ENCODE data around the gene GTF2IRD1. TPM values are rescaled to one million over a fixed set of nuclear protein-coding genes. Genes with fewer than 3 reads are reported as not detected.

GTF2IRD1 gene
- total RNA-seq (10 to 100 TPM; 22.4 to 24.7 TPM), polyA plus RNA-seq (ENCODE audit: insufficient read depth, low read depth, low replicate concordance) (15.1 TPM)
- long read RNA-seq, donor 1, partial matches to known transcripts: 0 of 4 reads
- long read RNA-seq, donor 1, other reads (novel, unspliced or antisense): 0 of 4 reads
- long read RNA-seq, donor 2, partial matches to known transcripts: 0 of 2 reads
- long read RNA-seq, donor 2, other reads (novel, unspliced or antisense): 0 of 2 reads

- Histone ChIP-seq H3K4me3 (peak within 1 kb of the TSS; percentile 70 to 89), H3K36me3 (ENCODE audit: low read depth, missing control alignments) (no peaks in the 10 kb centered on the region), H3K27ac (peak within 1 kb of the TSS; percentile 87 to 92), H3K4me1 (peaks cover 23% of the 10 kb centered on the region), H3K9me3 (no peaks in the 10 kb centered on the region), H3K27me3 (no peaks in the 10 kb centered on the region)
- WGBS, 2 donors: 0% methylated on average over 19 to 62 of the region's 62 CpGs
- intact Hi-C loops (cut with DNase I; ENCODE audit: low total_unique reads): no loop called here
- peak; percentile 89 for DNase-seq
- TF ChIP-seq CTCF (IDR thresholded peaks at IDR 0.05) (no peak), POLR2A (IDR thresholded peaks at IDR 0.05) (no peak)
These were observed at the start of gene GTF2IRD1 for GRCh38 chr7:74453322-74454011. Gene GTF2IRD1, plus strand, starts transcription at chr7:74453906. Its CDS starts 54,175 bp downstream, at chr7:74508081.

GRCh38 chr7:74404388-74404700 lies 49.4 kb upstream of the GTF2IRD1 start:
- DNase-seq: no peak
- WGBS, 2 donors: 62 to 64% methylated on average over 3 to 8 of the region's 8 CpGs
- TF ChIP-seq POLR2A (IDR thresholded peaks at IDR 0.05) (no peak), CTCF (IDR thresholded peaks at IDR 0.05) (no peak)
- Histone ChIP-seq H3K4me3 (no peak overlapping the region), H3K27ac (no peak overlapping the region), H3K9me3 (no peaks in the 10 kb centered on the region), H3K4me1 (no peaks in the 10 kb centered on the region), H3K36me3 (ENCODE audit: low read depth, missing control alignments) (no peaks in the 10 kb centered on the region), H3K27me3 (no peaks in the 10 kb centered on the region)
- intact Hi-C loops (cut with DNase I; ENCODE audit: low total_unique reads): loop anchor here (5.0 to 10.0 kb wide), 2 partner anchors 197 to 340 kb away; no protein-coding TSS in a partner anchor

GRCh38 chr7:74404741-74405140 lies 49.0 kb upstream of the GTF2IRD1 start:
- H3K4me3 ChIP-seq: no peak overlapping the region
- no peak overlapping the region for H3K27ac ChIP-seq
- intact Hi-C loops (cut with DNase I; ENCODE audit: low total_unique reads): loop anchor here (5.0 to 10.0 kb wide), 2 partner anchors 197 to 340 kb away; no protein-coding TSS in a partner anchor
- no peaks in the 10 kb centered on the region for H3K9me3 ChIP-seq
- H3K4me1 ChIP-seq: no peaks in the 10 kb centered on the region
- no peak for DNase-seq
- no peaks in the 10 kb centered on the region for H3K27me3 ChIP-seq
- TF ChIP-seq POLR2A (IDR thresholded peaks at IDR 0.05): no peak
- TF ChIP-seq CTCF (IDR thresholded peaks at IDR 0.05): no peak
- H3K36me3 ChIP-seq (ENCODE audit: low read depth, missing control alignments): no peaks in the 10 kb centered on the region
- 80 to 87% methylated on average over 12 to 15 of the region's 15 CpGs for WGBS, 2 donors

- Histone ChIP-seq H3K27ac (no peak overlapping the region), H3K36me3 (ENCODE audit: low read depth, missing control alignments) (no peaks in the 10 kb centered on the region), H3K9me3 (no peaks in the 10 kb centered on the region), H3K4me3 (no peak overlapping the region), H3K4me1 (no peaks in the 10 kb centered on the region), H3K27me3 (no peaks in the 10 kb centered on the region)
- intact Hi-C loops (cut with DNase I; ENCODE audit: low total_unique reads): loop anchor here (10.0 kb wide), 1 partner anchor 341 kb away; no protein-coding TSS in a partner anchor
- 87 to 91% methylated on average over 23 to 29 of the region's 31 CpGs for WGBS, 2 donors
- TF ChIP-seq POLR2A (IDR thresholded peaks at IDR 0.05) (no peak), CTCF (IDR thresholded peaks at IDR 0.05) (peak in 1 of 3 experiments; percentile 16)
- no peak for DNase-seq
These were observed 48.4 kb upstream of the GTF2IRD1 start for GRCh38 chr7:74405191-74405898.

Measured in testis (tissue), 5 donors.